K562 (cell line): ENCODE results near the gene GASK1B. TPM values are rescaled to one million over a fixed set of nuclear protein-coding genes. Genes with fewer than 3 reads are reported as not detected.

Experiments
- ASH1L ChIP-seq: fragments of 450-650 bp; IDR thresholded peaks from 2 replicates; pipeline ENCODE4 v1.6.1; 2018; ENCODE audit warnings: borderline replicate concordance, mild to moderate bottlenecking, low read depth; ENCODE audit not compliant: partially characterized antibody
- CHD4 ChIP-seq: fragments of 200-600 bp; sonication (generic); IDR thresholded peaks from 3 replicates; pipeline ENCODE4 v1.6.1; 2012; ENCODE audit warnings: low read depth, mild to moderate bottlenecking, mixed read lengths, low read length, inconsistent platforms; ENCODE audit not compliant: insufficient read depth, insufficient replicate concordance, poor library complexity, severe bottlenecking
- CTBP1 ChIP-seq: fragments of 450-650 bp; IDR thresholded peaks from 2 replicates; pipeline ENCODE4 v1.6.1; 2016; ENCODE audit warnings: borderline replicate concordance
- DACH1 ChIP-seq: fragments of 450-650 bp; IDR thresholded peaks from 2 replicates; pipeline ENCODE4 v1.6.1; 2018; ENCODE audit not compliant: partially characterized antibody
- MEF2A ChIP-seq: IDR thresholded peaks from 2 replicates; pipeline ENCODE4 v1.6.1; 2011; ENCODE audit warnings: low read depth, mild to moderate bottlenecking, low read length, moderate library complexity; ENCODE audit not compliant: control insufficient read depth
- RBFOX2 ChIP-seq: fragments of 200-400 bp; formaldehyde crosslinking; IDR thresholded peaks from 2 replicates; pipeline ENCODE4 v1.6.1; 2017; ENCODE audit warnings: low read depth, mild to moderate bottlenecking, low read length, moderate library complexity
- RHOXF2B ChIP-seq: fragments of 250-450 bp; sonication (Bioruptor Pico); conservative IDR thresholded peaks from 2 replicates; pipeline ENCODE4 v1.5.1; 2021
- SMARCA4 ChIP-seq: fragments of 450-650 bp; IDR thresholded peaks from 2 replicates; pipeline ENCODE4 v1.6.1; 2016
- SMC3 ChIP-seq: conservative IDR thresholded peaks from 2 replicates; pipeline ENCODE4 v1.6.1; 2011; ENCODE audit warnings: low read depth, low read length, improper control_type of control experiment; ENCODE audit not compliant: insufficient read depth
- ZNF140 ChIP-seq: fragments of 250-450 bp; sonication (Bioruptor Pico); IDR thresholded peaks from 2 replicates; pipeline ENCODE4 v1.8.0; 2021; ENCODE audit warnings: moderate library complexity, mild to moderate bottlenecking, inconsistent platforms
- ZSCAN32 ChIP-seq: fragments of 450-650 bp; formaldehyde crosslinking; IDR thresholded peaks from 2 replicates; pipeline ENCODE4 v1.4.0; 2020; ENCODE audit warnings: mild to moderate bottlenecking, moderate library complexity
- polyA plus RNA-seq, 8 experiments: library from polyadenylated mRNA; depleted of rRNA in 4 of 8; stranded (reverse) in 5 of 8; unstranded in 3 of 8; fragments of >200 nt; fragmentation: Nextera tagmentation in 2 of 8; fragmentation: Illumina TruSeq in 1 of 8; extraction: Ambion mirVana in 2 of 8; extraction: Trizol in 1 of 8; gene quantifications; 2 replicates each; pipeline versions ENCODE4 v1.2.1 to v1.2.3, GENCODE V29; 2011 to 2014; ENCODE audit warnings: inconsistent platforms in 1 of 8, missing spikeins in 1 of 8
- total RNA-seq, 7 experiments: library from RNA; depleted of rRNA in 6 of 7; stranded (reverse); fragments of >200 nt in 6 of 7; fragmentation: Illumina TruSeq in 2 of 7; extraction: Trizol in 2 of 7; gene quantifications; 2 replicates each; pipeline versions ENCODE4 v1.2.1 to v1.2.3, GENCODE V29; 2011 to 2021; ENCODE audit warnings: low replicate concordance in 1 of 7
- TF ChIP-seq, protein P1 (sequence below): fragments of 450-650 bp; formaldehyde crosslinking; IDR thresholded peaks from 2 replicates; pipeline ENCODE4 v1.4.0; 2022; ENCODE audit warnings: missing genetic modification characterization
- TF ChIP-seq, protein P2 (sequence below), 2 experiments: IDR thresholded peaks in 1 of 2; conservative IDR thresholded peaks in 1 of 2; 2 replicates each; pipeline ENCODE4 v1.6.1; 2016; ENCODE audit warnings: low read depth in 2 of 2, mild to moderate bottlenecking in 1 of 2, missing compliant biosample characterization in 1 of 2, missing genetic modification characterization in 1 of 2, moderate library complexity in 1 of 2
- TF ChIP-seq, protein P3 (sequence below), 3 experiments: IDR thresholded peaks in 2 of 3; conservative IDR thresholded peaks in 1 of 3; 2 replicates each; pipeline ENCODE4 v1.5.1; 2011 to 2012; ENCODE audit warnings: low read length in 3 of 3, mild to moderate bottlenecking in 3 of 3, control low read depth in 2 of 3, improper control_type of control experiment in 1 of 3, inconsistent platforms in 1 of 3, low read depth in 1 of 3, mixed read lengths in 1 of 3, moderate library complexity in 1 of 3; ENCODE audit not compliant: insufficient read depth in 2 of 3
- TF ChIP-seq, protein P4 (sequence below): fragments of 150-350 bp; IDR thresholded peaks from 2 replicates; pipeline ENCODE4 v1.6.1; 2014; ENCODE audit warnings: low read depth, mild to moderate bottlenecking, low read length, borderline replicate concordance
- TF ChIP-seq, protein P5 (sequence below): fragments of 450-650 bp; formaldehyde crosslinking; conservative IDR thresholded peaks from 2 replicates; pipeline ENCODE4 v1.4.0; 2022; ENCODE audit warnings: mild to moderate bottlenecking, missing genetic modification characterization

The GASK1B gene
- total and polyA plus RNA-seq, 9 of the 15 experiments (the other 6 are each of a cell fraction or from before 2014, with no cell fraction given), result 0.13 to 1.2 (median 0.61) TPM

DNA sequence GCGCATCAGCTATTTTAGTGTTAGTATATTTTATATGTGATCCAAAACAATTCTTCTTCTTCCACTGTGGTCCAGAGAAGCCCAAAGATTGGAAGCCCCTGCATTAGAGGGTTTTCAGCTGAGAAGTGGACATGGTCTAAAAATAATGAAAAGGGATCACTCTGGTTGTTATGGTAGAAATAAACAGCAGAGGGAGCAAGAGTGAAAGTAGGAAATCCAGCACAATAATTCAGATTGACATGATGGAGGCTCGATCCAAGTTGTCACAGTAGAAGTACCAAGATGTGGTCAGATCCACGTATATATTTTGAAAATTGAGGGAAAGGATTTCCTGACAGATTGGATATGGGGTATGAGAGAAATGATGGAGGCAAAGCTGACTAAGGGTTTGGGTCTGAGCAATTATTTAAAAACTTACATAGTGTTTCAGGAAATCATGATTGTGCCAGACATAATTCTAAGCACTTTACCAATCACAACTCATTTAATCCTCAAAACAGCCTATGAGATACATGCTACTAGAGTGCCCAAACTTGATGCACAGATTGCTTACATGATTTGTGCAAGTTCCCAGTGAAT, 20.4 kb upstream of the GASK1B start (continued):
- TF ChIP-seq, protein P1, sequence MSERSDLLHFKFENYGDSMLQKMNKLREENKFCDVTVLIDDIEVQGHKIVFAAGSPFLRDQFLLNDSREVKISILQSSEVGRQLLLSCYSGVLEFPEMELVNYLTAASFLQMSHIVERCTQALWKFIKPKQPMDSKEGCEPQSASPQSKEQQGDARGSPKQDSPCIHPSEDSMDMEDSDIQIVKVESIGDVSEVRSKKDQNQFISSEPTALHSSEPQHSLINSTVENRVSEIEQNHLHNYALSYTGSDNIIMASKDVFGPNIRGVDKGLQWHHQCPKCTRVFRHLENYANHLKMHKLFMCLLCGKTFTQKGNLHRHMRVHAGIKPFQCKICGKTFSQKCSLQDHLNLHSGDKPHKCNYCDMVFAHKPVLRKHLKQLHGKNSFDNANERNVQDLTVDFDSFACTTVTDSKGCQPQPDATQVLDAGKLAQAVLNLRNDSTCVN (CRISPR knock-in tag), result no peak
- TF ChIP-seq ASH1L, result no peak
- TF ChIP-seq MEF2A, result no peak
- TF ChIP-seq SMARCA4, result no peak
- TF ChIP-seq, protein P2, sequence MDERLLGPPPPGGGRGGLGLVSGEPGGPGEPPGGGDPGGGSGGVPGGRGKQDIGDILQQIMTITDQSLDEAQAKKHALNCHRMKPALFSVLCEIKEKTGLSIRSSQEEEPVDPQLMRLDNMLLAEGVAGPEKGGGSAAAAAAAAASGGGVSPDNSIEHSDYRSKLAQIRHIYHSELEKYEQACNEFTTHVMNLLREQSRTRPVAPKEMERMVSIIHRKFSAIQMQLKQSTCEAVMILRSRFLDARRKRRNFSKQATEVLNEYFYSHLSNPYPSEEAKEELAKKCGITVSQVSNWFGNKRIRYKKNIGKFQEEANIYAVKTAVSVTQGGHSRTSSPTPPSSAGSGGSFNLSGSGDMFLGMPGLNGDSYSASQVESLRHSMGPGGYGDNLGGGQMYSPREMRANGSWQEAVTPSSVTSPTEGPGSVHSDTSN (CRISPR knock-in tag; IDR thresholded peaks at IDR 0.05; ENCODE audit: low read depth), result no peak
- TF ChIP-seq, protein P2 (tag; conservative IDR thresholded peaks at IDR 0.05; ENCODE audit: low read depth), result peak; percentile 73
- peak; percentile 36; the same call in 1 of the 2 replicates for TF ChIP-seq SMC3
- TF ChIP-seq RHOXF2B, result no peak
- TF ChIP-seq, protein P3, sequence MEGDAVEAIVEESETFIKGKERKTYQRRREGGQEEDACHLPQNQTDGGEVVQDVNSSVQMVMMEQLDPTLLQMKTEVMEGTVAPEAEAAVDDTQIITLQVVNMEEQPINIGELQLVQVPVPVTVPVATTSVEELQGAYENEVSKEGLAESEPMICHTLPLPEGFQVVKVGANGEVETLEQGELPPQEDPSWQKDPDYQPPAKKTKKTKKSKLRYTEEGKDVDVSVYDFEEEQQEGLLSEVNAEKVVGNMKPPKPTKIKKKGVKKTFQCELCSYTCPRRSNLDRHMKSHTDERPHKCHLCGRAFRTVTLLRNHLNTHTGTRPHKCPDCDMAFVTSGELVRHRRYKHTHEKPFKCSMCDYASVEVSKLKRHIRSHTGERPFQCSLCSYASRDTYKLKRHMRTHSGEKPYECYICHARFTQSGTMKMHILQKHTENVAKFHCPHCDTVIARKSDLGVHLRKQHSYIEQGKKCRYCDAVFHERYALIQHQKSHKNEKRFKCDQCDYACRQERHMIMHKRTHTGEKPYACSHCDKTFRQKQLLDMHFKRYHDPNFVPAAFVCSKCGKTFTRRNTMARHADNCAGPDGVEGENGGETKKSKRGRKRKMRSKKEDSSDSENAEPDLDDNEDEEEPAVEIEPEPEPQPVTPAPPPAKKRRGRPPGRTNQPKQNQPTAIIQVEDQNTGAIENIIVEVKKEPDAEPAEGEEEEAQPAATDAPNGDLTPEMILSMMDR (IDR thresholded peaks at IDR 0.05 in 2 of 3, conservative IDR thresholded peaks at IDR 0.05 in 1 of 3; ENCODE audit: insufficient read depth in 2 of 3, low read depth in 1 of 3, low read length in 3 of 3), result peak; percentile 49 to 71 (median 51); a peak in 5 of 6 replicates
- TF ChIP-seq RBFOX2, result no peak
- TF ChIP-seq CTBP1, result no peak
- TF ChIP-seq DACH1, result no peak
- no peak for TF ChIP-seq CHD4
- TF ChIP-seq, protein P4, sequence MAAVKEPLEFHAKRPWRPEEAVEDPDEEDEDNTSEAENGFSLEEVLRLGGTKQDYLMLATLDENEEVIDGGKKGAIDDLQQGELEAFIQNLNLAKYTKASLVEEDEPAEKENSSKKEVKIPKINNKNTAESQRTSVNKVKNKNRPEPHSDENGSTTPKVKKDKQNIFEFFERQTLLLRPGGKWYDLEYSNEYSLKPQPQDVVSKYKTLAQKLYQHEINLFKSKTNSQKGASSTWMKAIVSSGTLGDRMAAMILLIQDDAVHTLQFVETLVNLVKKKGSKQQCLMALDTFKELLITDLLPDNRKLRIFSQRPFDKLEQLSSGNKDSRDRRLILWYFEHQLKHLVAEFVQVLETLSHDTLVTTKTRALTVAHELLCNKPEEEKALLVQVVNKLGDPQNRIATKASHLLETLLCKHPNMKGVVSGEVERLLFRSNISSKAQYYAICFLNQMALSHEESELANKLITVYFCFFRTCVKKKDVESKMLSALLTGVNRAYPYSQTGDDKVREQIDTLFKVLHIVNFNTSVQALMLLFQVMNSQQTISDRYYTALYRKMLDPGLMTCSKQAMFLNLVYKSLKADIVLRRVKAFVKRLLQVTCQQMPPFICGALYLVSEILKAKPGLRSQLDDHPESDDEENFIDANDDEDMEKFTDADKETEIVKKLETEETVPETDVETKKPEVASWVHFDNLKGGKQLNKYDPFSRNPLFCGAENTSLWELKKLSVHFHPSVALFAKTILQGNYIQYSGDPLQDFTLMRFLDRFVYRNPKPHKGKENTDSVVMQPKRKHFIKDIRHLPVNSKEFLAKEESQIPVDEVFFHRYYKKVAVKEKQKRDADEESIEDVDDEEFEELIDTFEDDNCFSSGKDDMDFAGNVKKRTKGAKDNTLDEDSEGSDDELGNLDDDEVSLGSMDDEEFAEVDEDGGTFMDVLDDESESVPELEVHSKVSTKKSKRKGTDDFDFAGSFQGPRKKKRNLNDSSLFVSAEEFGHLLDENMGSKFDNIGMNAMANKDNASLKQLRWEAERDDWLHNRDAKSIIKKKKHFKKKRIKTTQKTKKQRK, result no peak
- no peak for TF ChIP-seq ZSCAN32 (CRISPR knock-in tag)
- TF ChIP-seq ZNF140 (CRISPR knock-in tag), result no peak
- TF ChIP-seq, protein P5, sequence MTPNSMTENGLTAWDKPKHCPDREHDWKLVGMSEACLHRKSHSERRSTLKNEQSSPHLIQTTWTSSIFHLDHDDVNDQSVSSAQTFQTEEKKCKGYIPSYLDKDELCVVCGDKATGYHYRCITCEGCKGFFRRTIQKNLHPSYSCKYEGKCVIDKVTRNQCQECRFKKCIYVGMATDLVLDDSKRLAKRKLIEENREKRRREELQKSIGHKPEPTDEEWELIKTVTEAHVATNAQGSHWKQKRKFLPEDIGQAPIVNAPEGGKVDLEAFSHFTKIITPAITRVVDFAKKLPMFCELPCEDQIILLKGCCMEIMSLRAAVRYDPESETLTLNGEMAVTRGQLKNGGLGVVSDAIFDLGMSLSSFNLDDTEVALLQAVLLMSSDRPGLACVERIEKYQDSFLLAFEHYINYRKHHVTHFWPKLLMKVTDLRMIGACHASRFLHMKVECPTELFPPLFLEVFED (CRISPR knock-in tag), result no peak
